GM12801 (cell line): ENCODE measurements around the gene SUSD2.

Experiments
- CTCF ChIP-seq: IDR thresholded peaks from one replicate; pipeline ENCODE4 v1.5.1; 2011; ENCODE audit warnings: control low read depth; ENCODE audit not compliant: insufficient read length; ENCODE audit errors: extremely low read depth

The SUSD2 gene

GRCh38 chr22:24183321-24184031 is 2.2 kb downstream of the SUSD2 start:
- no peak for TF ChIP-seq CTCF

- TF ChIP-seq CTCF: no peak
Observed at GRCh38 chr22:24184057-24184798, 2.9 kb downstream of the SUSD2 start.

GRCh38 chr22:24185001-24185500 is 3.8 kb downstream of the SUSD2 start:
- TF ChIP-seq CTCF: no peak

- no peak for TF ChIP-seq CTCF
Observed at GRCh38 chr22:24185501-24186351, 4.4 kb downstream of the SUSD2 start.

- TF ChIP-seq CTCF: no peak
Observed at GRCh38 chr22:24186352-24186740, 5.1 kb downstream of the SUSD2 start.

GRCh38 chr22:24186892-24187670 is 5.8 kb downstream of the SUSD2 start:
- no peak for TF ChIP-seq CTCF
